IMR-90 (cell line): ENCODE results near the gene DAND5.

Source experiments
- CEBPB ChIP-seq: IDR thresholded peaks from 2 replicates; pipeline ENCODE4 v1.6.1; 2012; ENCODE audit warnings: low read depth, low read length, improper control_type of control experiment
- FOS ChIP-seq: fragments of 150-350 bp; IDR thresholded peaks from 2 replicates; pipeline ENCODE4 v1.6.1; 2016; ENCODE audit warnings: low read depth, low read length
- MAFK ChIP-seq: IDR thresholded peaks from 2 replicates; pipeline ENCODE4 v1.6.1; 2012; ENCODE audit warnings: low read depth, low read length, improper control_type of control experiment
- NFE2L2 ChIP-seq: fragments of 150-350 bp; IDR thresholded peaks from 2 replicates; pipeline ENCODE4 v1.6.1; 2016; ENCODE audit warnings: low read depth, mild to moderate bottlenecking, low read length
- POLR2A ChIP-seq: IDR thresholded peaks from 2 replicates; pipeline ENCODE4 v1.6.1; 2012; ENCODE audit warnings: mild to moderate bottlenecking, low read depth, low read length
- RAD21 ChIP-seq: IDR thresholded peaks from 2 replicates; pipeline ENCODE4 v1.6.1; 2012; ENCODE audit warnings: low read length, improper control_type of control experiment
- TF ChIP-seq, protein P1 (sequence below): conservative IDR thresholded peaks from 2 replicates; pipeline ENCODE4 v1.5.1; 2012; ENCODE audit warnings: mild to moderate bottlenecking, low read depth, low read length, improper control_type of control experiment

DNA sequence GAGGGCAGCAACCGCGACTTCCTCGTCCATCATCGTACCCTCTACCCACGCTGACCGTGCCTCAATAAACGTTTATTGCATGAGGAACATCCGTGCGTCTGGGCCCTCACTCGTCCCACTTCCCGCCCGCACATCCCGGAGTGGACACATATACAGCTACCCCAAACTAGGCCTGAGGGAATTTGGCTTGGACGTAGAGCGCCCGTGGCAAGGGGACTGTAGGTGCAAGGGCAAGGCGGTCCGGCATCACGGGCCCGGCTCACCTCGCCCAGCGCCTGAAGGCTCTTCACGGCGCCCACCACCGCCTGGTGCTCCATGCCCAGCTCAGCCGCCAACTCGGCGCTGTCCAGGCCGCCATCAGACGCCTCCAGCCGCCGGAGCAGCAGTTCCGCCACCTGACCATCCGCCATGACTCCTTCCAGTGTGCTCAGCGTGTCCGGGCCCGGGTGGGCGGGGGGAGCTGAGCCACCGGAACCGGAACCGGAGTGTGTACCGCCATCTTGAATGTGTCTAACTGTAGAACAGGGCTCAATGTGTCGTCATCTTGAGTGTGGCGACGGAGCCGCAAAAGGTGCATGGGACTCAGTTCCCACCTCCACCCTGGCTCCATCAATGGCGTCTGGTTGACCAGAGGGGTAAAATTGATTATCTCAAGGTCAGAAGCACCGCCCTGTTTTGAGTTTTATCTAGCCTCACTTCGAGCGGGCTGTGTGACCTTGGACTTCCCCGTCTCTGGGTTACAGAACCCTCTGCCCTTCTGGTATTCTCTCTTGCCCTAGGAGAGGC, 35.9 kb upstream of the DAND5 start, which contains the start of gene FARSA:
- TF ChIP-seq, protein P1, sequence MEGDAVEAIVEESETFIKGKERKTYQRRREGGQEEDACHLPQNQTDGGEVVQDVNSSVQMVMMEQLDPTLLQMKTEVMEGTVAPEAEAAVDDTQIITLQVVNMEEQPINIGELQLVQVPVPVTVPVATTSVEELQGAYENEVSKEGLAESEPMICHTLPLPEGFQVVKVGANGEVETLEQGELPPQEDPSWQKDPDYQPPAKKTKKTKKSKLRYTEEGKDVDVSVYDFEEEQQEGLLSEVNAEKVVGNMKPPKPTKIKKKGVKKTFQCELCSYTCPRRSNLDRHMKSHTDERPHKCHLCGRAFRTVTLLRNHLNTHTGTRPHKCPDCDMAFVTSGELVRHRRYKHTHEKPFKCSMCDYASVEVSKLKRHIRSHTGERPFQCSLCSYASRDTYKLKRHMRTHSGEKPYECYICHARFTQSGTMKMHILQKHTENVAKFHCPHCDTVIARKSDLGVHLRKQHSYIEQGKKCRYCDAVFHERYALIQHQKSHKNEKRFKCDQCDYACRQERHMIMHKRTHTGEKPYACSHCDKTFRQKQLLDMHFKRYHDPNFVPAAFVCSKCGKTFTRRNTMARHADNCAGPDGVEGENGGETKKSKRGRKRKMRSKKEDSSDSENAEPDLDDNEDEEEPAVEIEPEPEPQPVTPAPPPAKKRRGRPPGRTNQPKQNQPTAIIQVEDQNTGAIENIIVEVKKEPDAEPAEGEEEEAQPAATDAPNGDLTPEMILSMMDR, result no peak
- TF ChIP-seq POLR2A (peak; percentile 84), MAFK (no peak), CEBPB (0 out of 2 replicates have a peak, but pooled peaks have one; percentile 27), RAD21 (no peak), FOS (no peak), NFE2L2 (no peak)
